HL-60 (cell line): Measurements from ENCODE around the gene GALNT12.
A peak's percentile ranks its signal among the peaks of the same experiment; 100 is the strongest.

Experiments
- DNase-seq, 2 experiments: peaks; one replicate each; pipeline ENCODE4 v3.0.0-alpha.2; 2010 to 2020; ENCODE audit warnings: low read depth in 1 of 2, low spot score in 1 of 2
- H3K27ac ChIP-seq: fragments of 250-450 bp; sonication (Bioruptor Pico); replicated peaks from 2 replicates; pipeline ENCODE4 v1.5.1; 2020; ENCODE audit warnings: mild to moderate bottlenecking, moderate library complexity
- H3K27me3 ChIP-seq: fragments of 250-450 bp; sonication (Bioruptor Pico); 2 replicates; pipeline ENCODE4 v1.5.1; 2021; ENCODE audit warnings: mild to moderate bottlenecking, moderate library complexity; ENCODE audit not compliant: insufficient read depth, poor library complexity, severe bottlenecking
- H3K4me3 ChIP-seq: replicated peaks from 2 replicates; pipeline ENCODE4 v1.5.1; 2011; ENCODE audit warnings: mild to moderate bottlenecking, control low read depth, low read length; ENCODE audit not compliant: insufficient read depth
- GABPA ChIP-seq: IDR thresholded peaks from 2 replicates; pipeline ENCODE4 v1.6.1; 2012; ENCODE audit warnings: low read depth
- POLR2AphosphoS5 ChIP-seq: IDR thresholded peaks from 2 replicates; pipeline ENCODE4 v1.6.1; 2012; ENCODE audit warnings: low read depth
- SPI1 ChIP-seq: IDR thresholded peaks from 2 replicates; pipeline ENCODE4 v1.6.1; 2012; ENCODE audit warnings: low read depth, mild to moderate bottlenecking, borderline replicate concordance
- TF ChIP-seq, protein P1 (sequence below): IDR thresholded peaks from 2 replicates; pipeline ENCODE4 v1.6.1; 2012; ENCODE audit warnings: low read depth; ENCODE audit not compliant: insufficient replicate concordance
- TF ChIP-seq, protein P2 (sequence below): IDR thresholded peaks from one replicate; pipeline ENCODE4 v1.5.1; 2011; ENCODE audit warnings: low read length, control low read depth, inconsistent platforms; ENCODE audit not compliant: insufficient read depth

The GALNT12 gene

DNA sequence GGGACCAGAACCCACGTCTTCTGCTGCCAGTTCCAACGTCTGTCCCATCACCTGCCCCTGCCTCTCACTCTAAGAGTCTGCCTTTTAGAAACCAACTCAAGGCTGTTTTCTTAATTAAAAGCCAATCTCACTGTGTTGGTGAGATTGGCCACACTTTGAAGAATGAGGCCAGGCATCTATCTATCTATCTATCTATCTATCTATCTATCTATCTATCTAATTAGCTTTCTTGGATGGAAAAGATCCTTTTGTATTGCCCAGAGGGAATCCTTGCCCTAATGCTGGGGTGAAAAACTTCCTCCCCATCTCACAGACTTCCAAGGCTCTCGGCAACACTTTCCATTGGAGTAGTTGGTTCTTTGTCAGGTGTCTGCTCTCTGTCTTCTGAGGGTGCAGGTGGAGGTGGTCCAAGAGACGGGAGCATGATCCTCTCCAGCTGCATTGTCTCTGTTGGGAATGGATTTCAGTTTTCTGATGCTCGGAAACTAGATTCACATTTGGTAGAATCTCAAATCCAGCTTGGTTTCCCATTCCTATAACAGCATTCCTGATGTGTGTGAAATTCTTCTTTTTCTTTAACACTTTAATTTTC, 57.9 kb downstream of the GALNT12 start:
- Histone ChIP-seq H3K4me3 (no peak overlapping the region), H3K27me3 (no peaks in the 10 kb centered on the region), H3K27ac (no peak overlapping the region)
- DNase-seq, result no peak
- TF ChIP-seq, protein P1, sequence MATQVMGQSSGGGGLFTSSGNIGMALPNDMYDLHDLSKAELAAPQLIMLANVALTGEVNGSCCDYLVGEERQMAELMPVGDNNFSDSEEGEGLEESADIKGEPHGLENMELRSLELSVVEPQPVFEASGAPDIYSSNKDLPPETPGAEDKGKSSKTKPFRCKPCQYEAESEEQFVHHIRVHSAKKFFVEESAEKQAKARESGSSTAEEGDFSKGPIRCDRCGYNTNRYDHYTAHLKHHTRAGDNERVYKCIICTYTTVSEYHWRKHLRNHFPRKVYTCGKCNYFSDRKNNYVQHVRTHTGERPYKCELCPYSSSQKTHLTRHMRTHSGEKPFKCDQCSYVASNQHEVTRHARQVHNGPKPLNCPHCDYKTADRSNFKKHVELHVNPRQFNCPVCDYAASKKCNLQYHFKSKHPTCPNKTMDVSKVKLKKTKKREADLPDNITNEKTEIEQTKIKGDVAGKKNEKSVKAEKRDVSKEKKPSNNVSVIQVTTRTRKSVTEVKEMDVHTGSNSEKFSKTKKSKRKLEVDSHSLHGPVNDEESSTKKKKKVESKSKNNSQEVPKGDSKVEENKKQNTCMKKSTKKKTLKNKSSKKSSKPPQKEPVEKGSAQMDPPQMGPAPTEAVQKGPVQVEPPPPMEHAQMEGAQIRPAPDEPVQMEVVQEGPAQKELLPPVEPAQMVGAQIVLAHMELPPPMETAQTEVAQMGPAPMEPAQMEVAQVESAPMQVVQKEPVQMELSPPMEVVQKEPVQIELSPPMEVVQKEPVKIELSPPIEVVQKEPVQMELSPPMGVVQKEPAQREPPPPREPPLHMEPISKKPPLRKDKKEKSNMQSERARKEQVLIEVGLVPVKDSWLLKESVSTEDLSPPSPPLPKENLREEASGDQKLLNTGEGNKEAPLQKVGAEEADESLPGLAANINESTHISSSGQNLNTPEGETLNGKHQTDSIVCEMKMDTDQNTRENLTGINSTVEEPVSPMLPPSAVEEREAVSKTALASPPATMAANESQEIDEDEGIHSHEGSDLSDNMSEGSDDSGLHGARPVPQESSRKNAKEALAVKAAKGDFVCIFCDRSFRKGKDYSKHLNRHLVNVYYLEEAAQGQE, result no peak
- TF ChIP-seq POLR2AphosphoS5 (no peak), GABPA (no peak), SPI1 (no peak)
- TF ChIP-seq, protein P2, sequence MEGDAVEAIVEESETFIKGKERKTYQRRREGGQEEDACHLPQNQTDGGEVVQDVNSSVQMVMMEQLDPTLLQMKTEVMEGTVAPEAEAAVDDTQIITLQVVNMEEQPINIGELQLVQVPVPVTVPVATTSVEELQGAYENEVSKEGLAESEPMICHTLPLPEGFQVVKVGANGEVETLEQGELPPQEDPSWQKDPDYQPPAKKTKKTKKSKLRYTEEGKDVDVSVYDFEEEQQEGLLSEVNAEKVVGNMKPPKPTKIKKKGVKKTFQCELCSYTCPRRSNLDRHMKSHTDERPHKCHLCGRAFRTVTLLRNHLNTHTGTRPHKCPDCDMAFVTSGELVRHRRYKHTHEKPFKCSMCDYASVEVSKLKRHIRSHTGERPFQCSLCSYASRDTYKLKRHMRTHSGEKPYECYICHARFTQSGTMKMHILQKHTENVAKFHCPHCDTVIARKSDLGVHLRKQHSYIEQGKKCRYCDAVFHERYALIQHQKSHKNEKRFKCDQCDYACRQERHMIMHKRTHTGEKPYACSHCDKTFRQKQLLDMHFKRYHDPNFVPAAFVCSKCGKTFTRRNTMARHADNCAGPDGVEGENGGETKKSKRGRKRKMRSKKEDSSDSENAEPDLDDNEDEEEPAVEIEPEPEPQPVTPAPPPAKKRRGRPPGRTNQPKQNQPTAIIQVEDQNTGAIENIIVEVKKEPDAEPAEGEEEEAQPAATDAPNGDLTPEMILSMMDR, result no peak

DNA sequence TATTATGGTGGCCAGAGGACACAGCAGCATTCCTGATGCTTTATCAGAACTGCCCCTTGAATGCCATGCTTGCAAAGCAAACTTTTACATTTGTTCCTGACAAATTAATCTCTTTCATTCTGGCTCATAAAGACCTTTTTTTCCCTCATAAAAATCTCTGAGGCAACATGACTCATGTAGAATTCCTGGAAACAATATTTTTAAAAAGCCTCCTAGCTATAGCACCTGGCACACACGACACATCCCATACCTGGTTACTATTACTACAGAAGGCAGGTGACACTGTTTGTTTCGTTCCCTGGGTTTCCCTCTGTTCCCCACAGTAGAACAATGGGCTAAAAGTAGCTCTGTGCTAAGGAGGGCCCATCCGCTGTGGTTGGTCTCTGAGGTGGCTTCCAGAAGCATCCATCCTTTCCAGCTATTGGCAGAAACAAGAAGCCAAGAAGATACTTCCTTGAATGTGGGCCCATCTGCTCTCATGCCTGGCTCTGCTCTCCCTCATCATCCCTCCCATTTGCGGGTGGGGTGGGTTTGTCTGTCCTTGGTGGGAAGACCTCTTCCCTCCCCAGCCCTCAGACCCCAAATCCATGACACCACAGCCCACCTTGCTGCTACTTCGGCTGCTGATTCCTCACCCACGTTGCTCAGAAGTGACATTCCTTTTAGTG, 59.1 kb downstream of the GALNT12 start:
- no peak for TF ChIP-seq SPI1
- TF ChIP-seq, protein P2, result no peak
- TF ChIP-seq, protein P1, result no peak
- TF ChIP-seq POLR2AphosphoS5, result no peak
- no peak for TF ChIP-seq GABPA
- Histone ChIP-seq H3K4me3 (no peak overlapping the region), H3K27ac (peak overlapping the region; percentile 41), H3K27me3 (no peaks in the 10 kb centered on the region)
- no peak for DNase-seq

DNA sequence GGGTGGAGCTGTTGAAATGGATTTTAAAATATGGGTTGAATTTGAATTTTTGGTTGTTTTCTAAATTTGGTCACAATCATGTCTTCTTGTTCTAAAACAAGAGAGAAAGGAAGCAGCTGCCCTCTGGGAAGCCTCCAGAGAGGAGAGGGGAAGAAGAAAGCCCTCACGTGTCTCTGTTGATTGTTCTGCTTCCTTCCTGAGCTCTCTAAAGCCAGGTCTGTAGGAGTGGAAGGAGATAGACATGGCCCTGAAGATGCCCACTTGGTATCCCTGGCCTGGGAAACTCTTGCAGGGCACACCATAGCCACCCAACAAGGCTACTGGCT, 59.6 kb downstream of the GALNT12 start:
- no peak overlapping the region for H3K4me3 ChIP-seq
- TF ChIP-seq POLR2AphosphoS5 (no peak), SPI1 (no peak; the same call in 1 of the 2 replicates), GABPA (no peak)
- TF ChIP-seq, protein P2, result no peak
- TF ChIP-seq, protein P1, result no peak
- no peaks in the 10 kb centered on the region for H3K27me3 ChIP-seq
- DNase-seq, result peak in 1 of 2 experiments; percentile 43
- peak overlapping the region; percentile 41 for H3K27ac ChIP-seq
